ENCODE results near the gene APBA1. TPM values are rescaled to one million over a fixed set of nuclear protein-coding genes. Genes with fewer than 3 reads are reported as not detected.
A peak's percentile ranks its signal among the peaks of the same experiment; 100 is the strongest.

Gene APBA1
- total and polyA plus RNA-seq, 11 donors: 0.61 to 6.2 (median 2.2) TPM

GRCh38 chr9:69393425-69393824, 278.7 kb downstream of the APBA1 start:
- no peaks in the 10 kb centered on the region for H3K27me3 ChIP-seq
- peak in 4 of 5 donors; percentile 39 to 68 (median 58) for DNase-seq
- H3K4me1 ChIP-seq: peaks cover 0 to 44% (median 26%) of the 10 kb centered on the region in 12 donors
- H3K36me3 ChIP-seq: peaks cover 0 to 11% (median 0%) of the 10 kb centered on the region in 9 donors
- ATAC-seq: peak; percentile 27 to 53 (median 45)
- H3K9me3 ChIP-seq: no peaks in the 10 kb centered on the region
- TF ChIP-seq POLR2A (IDR thresholded peaks at IDR 0.05) (no peak), CTCF (IDR thresholded peaks at IDR 0.05) (no peak)
- intact Hi-C loops (cut with DNase I): loop anchor here in 3 of 10 donors (5.0 to 10.0 kb wide), 3 partner anchors 66 to 179 kb away; partner anchors contain the start of gene ENTREP1 (in 2 of the 3)
- H3K27ac ChIP-seq: peak overlapping the region in 11 of 12 donors; percentile 58 to 88 (median 80)
- 45 to 83% (median 58%) methylated on average over 6 of the region's 6 CpGs for WGBS, 4 donors
- no peak overlapping the region for H3K4me3 ChIP-seq

- no peaks in the 10 kb centered on the region for H3K27me3 ChIP-seq
- DNase-seq: peak in 1 of 5 donors; percentile 38
- peak; percentile 13 to 51 (median 24) for ATAC-seq
- no peak overlapping the region for H3K4me3 ChIP-seq
- intact Hi-C loops (cut with DNase I): loop anchor here in 3 of 10 donors (5.0 to 10.0 kb wide), 3 partner anchors 66 to 178 kb away; partner anchors contain the start of gene ENTREP1 (in 2 of the 3)
- WGBS, 4 donors: 61 to 72% (median 70%) methylated on average over 5 of the region's 5 CpGs
- no peaks in the 10 kb centered on the region for H3K9me3 ChIP-seq
- H3K36me3 ChIP-seq: peaks cover 0 to 17% (median 0%) of the 10 kb centered on the region in 9 donors
- H3K4me1 ChIP-seq: peaks cover 0 to 40% (median 24%) of the 10 kb centered on the region in 12 donors
- TF ChIP-seq POLR2A (IDR thresholded peaks at IDR 0.05): no peak
- no peak for TF ChIP-seq CTCF (IDR thresholded peaks at IDR 0.05)
- H3K27ac ChIP-seq: peak overlapping the region; percentile 58 to 88 (median 79)
Observed at GRCh38 chr9:69392826-69393225, 279.3 kb downstream of the APBA1 start.

GRCh38 chr9:69391946-69392345, 280.2 kb downstream of the APBA1 start:
- no peaks in the 10 kb centered on the region for H3K27me3 ChIP-seq
- H3K36me3 ChIP-seq: peaks cover 0 to 24% (median 0%) of the 10 kb centered on the region in 9 donors
- intact Hi-C loops (cut with DNase I): loop anchor here in 3 of 10 donors (5.0 to 10.0 kb wide), 3 partner anchors 65 to 177 kb away; partner anchors contain the start of gene ENTREP1 (in 2 of the 3)
- 11 to 24% (median 16%) methylated on average over 7 of the region's 7 CpGs for WGBS, 4 donors
- DNase-seq (peak in 4 of 5 donors; percentile 63 to 74 (median 72)), ATAC-seq (peak; percentile 79 to 91 (median 80))
- H3K4me3 ChIP-seq: no peak overlapping the region
- H3K27ac ChIP-seq: peak overlapping the region; percentile 58 to 88 (median 79)
- no peaks in the 10 kb centered on the region for H3K9me3 ChIP-seq
- H3K4me1 ChIP-seq: peaks cover 0 to 45% (median 22%) of the 10 kb centered on the region in 12 donors
- TF ChIP-seq POLR2A (IDR thresholded peaks at IDR 0.05): no peak
- TF ChIP-seq CTCF (IDR thresholded peaks at IDR 0.05): no peak

- Histone ChIP-seq H3K4me1 (peaks cover 0 to 47% (median 23%) of the 10 kb centered on the region in 12 donors), H3K4me3 (no peak overlapping the region)
- WGBS, 4 donors: 86 to 100% (median 91%) methylated on average over 2 to 11 of the region's 11 CpGs
Observed at GRCh38 chr9:69391487-69391886, 280.7 kb downstream of the APBA1 start.

More at GRCh38 chr9:69391487-69391886, 280.7 kb downstream of the APBA1 start:
- Histone ChIP-seq H3K27me3 (no peaks in the 10 kb centered on the region), H3K27ac (peak overlapping the region; percentile 58 to 88 (median 79)), H3K9me3 (no peaks in the 10 kb centered on the region), H3K36me3 (peaks cover 0 to 27% (median 0%) of the 10 kb centered on the region in 9 donors)
- no peak for TF ChIP-seq CTCF (IDR thresholded peaks at IDR 0.05)
- TF ChIP-seq POLR2A (IDR thresholded peaks at IDR 0.05): no peak
- ATAC-seq (peak in 1 of 4 donors; percentile 5), DNase-seq (no peak)
- intact Hi-C loops (cut with DNase I): loop anchor here in 3 of 10 donors (5.0 to 10.0 kb wide), 3 partner anchors 64 to 177 kb away; partner anchors contain the start of gene ENTREP1 (in 2 of the 3)

Data from heart left ventricle (tissue), 16 donors.